Stimulated activated CD8-positive, alpha-beta memory T cell treated with anti-CD3 and anti-CD28 coated beads, Interleukin-7, amount 100 ng/mL, for 48 hours (primary cell): ENCODE measurements around the gene SGIP1.

Experiments
- DNase-seq, 2 donors: peaks; one replicate each; pipeline ENCODE4 v3.0.0-alpha.2; 2020; ENCODE audit warnings: low read depth in 1 of 2; ENCODE audit errors: extremely low read depth in 1 of 2

SGIP1 gene

GRCh38 chr1:66599899-66600737 is 66.2 kb downstream of the SGIP1 start:
- DNase-seq: no peak

GRCh38 chr1:66605419-66605997 is 71.6 kb downstream of the SGIP1 start:
- no peak for DNase-seq

DNA sequence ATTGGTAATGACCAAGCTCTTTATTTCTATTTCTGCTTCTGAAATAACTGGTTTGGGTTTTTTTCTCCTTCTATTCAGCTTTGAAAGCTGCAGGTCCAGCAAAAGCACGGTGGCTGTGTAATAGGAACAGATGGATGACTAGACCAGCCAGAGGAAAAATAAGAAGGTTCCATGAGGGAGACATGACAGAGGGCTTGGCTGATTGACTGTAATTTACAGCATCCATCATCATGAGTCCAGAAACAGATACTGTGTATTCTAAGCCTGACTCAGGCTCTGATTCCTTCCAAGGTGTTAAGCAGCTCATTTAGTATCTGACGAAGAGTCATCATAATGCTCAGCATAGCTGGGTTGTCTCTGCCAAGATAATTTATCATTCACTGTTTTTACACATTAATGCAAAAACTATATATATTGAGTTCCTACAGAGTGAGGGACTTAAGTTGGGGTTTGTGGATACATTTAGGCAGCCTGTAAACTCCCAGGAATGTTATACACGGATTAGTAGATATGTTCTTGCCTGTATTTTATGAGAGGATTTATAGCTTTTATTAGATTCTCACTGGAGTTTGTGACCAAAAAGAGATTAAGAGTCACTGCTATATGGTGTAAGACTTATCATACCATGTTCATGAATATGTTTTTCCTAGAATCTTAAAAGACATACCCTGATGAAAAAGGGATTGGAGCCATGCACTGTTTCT is 72.6 kb downstream of the SGIP1 start:
- no peak for DNase-seq

DNA sequence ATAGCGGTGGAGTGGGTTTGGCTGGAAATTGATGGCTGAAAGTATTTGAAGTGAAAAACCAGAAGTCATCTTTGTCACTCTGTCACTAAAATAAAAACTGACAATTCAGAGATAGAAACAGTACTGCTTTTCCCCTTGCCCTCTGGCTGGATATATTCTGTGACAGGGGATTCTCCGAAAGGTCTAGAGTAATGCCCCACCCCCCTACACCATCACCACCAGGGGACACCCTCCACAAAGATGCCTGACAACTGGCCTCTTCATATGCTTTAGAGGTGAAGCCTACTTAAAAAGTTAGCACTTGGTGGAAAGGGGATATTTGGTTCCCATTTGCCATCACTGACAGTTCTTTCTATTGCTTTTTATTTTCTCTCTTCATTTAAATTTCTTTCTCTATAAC is 73.5 kb downstream of the SGIP1 start:
- no peak for DNase-seq

DNA sequence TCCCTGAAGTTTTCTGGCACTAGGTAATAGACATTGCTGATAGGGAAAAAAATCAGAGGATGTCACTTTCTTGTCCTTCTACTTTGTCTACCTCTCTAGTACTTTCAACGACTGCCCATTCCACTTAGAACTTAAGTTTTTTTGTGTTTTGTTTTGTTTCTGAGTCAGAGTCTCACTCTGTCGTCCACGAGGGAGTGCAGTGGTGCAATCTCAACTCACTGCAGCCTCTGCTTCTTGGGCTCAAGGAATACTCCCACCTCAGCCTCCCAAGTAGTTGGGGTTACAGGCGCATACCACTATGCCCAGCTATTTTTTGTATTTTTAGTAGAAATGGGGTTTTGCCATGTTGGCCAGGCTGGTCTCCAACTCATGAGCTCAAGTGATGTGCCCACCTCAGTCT is 79.2 kb downstream of the SGIP1 start:
- DNase-seq: no peak

- DNase-seq: no peak
These were observed 83.6 kb downstream of the SGIP1 start for GRCh38 chr1:66617362-66618184.

DNA sequence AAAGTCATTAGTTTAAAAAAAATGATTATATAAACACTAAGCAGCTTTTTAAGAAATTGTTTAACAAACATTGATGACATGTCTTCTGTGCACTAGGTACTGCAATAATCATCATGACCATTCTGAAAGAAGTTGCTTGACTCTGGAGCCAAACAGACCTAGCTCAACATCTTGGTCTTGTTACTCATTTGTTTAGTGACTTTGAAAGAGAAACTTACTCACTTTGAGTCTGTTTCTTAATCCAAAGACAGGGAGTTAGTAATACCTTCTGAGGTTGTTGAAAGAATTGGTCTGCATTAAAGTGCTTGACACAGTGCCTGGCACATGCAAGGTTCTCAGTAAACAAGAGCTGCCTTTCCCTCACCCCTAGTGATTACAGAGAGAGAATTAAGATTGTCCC is 84.4 kb downstream of the SGIP1 start:
- no peak for DNase-seq

GRCh38 chr1:66623812-66624211 is 89.9 kb downstream of the SGIP1 start:
- DNase-seq: no peak

DNA sequence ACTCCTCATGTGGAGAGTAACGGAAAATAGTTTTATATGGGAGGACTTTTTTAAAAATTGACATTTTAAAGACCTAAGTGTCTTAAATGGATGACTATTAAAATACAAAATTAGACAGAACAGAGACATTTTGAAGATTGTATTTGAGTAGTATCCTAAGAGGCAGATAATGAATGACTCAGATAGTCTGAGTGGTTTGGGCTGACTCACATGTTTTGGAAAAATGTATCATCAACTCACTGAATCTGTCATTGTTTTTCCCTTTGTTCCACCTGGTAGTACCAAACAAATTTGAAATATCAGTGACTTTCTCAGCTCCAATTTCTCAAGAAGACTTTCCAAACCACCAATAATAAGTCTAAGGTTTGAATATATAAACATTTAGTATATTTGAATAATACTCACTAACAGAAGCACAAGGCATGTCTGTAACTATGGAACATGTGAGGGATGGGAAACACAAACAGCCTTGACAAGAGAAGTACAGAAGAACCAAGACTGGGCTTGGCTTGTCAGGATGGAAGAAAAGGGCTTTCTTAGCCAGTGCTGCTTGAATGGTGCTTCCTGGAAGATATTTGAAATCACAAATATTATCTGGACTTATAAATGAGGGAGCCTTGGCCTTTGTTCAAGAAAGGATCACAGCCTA is 90.6 kb downstream of the SGIP1 start:
- DNase-seq: no peak

DNA sequence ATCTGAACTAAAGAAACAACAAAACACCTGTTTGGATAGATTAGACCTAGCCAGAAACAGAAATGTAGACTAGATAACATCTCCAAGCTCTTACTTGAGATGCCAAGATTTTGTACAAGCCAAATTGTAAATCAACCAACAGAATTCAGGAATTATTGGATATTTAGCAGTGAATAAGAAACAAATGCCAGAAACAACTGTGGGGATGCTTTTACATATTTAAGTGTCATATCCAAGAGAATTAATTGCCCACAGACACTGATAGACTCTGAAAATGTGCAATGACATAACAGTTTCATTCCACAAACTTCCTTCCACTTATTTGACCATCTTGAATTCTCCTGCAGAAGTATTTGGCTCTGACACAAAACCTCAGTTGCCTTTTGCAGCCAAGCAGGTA is 92.3 kb downstream of the SGIP1 start:
- DNase-seq: no peak

- DNase-seq: no peak
These were observed 95.0 kb downstream of the SGIP1 start for GRCh38 chr1:66628926-66629325.

DNA sequence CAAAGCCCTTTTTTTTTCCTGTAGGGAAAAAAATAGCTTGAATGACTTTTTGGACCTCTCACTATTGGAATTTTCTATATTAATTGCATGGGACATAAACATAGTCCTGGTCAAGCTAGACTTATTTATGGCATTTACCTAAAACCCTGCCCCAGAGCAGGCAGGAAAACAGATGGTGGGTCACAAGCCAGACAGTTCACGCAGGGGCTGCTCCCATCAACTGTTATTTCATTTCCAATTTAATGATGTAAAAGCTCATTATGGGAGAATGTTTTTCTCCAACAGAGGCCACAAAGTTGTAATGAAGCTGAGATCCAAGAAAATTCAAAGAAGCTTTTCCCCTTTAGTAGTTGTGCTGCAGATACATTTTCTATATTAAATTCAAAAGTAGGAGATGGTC is 99.2 kb downstream of the SGIP1 start:
- no peak for DNase-seq

GRCh38 chr1:66637146-66637545 is 103.2 kb downstream of the SGIP1 start:
- no peak for DNase-seq

GRCh38 chr1:66641891-66642473 is 108.0 kb downstream of the SGIP1 start:
- DNase-seq: no peak

- no peak for DNase-seq
These were observed 109.0 kb downstream of the SGIP1 start for GRCh38 chr1:66642992-66643391.

- no peak for DNase-seq
These were observed 110.4 kb downstream of the SGIP1 start for GRCh38 chr1:66644331-66644730.

DNA sequence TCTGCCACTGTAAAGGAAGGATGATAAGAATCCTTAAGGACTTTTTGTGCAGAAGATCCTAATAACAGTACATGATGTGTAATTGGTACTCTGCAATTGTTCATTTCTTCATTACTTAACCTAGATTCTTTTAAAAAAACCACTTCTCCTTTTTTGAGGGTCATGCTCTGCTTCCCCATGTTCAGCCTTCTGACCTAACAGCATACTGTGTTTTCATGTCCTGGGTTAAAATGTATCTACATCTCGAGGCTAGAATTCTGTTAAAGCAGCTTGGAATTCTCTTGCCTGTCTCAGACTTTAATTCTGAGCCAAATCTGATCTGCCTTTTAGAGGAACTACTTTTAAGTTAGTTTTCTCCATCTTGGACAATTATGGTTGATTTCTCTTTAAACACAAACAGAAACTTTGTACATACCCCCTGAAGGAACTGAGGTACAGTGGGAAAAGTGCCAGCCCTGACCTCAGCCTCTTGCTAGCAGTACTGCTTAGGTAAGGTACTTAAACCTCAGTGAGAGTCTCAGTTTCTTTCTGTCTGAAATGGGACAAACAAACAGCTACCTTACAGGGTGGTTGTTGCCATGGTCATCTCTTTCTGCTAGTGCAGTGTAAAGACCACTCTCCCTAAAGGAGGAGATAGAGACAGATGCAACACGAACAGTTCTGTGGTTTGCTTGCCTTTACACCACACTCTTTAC is 115.1 kb downstream of the SGIP1 start:
- DNase-seq: no peak

GRCh38 chr1:66652556-66652955 is 118.6 kb downstream of the SGIP1 start:
- DNase-seq: no peak

DNA sequence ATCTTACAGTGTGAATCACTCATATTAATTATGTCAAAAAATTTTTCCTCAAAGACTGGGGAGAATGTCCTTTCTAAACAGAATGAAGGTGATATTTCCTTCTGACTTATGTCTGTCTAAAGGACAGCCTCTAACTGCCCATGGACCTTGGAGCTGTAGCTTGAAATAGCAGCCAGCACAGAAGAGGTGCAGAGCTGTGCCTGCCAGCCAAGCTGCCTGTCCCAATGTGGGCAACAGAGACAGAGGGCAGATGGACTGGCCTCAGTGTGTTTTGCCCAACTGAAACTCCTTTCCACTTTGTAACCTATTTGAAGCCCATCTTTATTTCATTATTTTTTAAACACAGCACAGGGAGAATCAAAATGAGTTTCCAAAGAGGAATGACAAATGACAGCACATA is 120.7 kb downstream of the SGIP1 start:
- DNase-seq: no peak

DNA sequence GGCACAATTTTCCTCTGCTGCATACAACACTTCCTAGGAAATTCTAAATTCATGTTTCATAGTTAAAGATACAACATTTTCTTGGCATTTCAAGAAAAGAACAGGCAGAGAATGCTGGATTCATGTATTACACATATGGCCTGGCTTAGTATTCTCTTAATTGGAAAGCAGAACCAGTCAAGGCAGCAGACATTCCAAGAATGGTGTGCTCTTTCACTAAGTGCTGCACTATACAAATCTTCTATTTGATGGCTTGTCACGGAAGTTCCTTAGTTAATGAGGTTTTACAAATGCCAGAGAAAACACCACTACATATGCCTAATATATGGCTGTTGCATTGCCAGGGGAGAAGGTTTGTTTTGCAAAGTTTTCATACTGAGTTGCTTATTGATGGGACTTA is 137.5 kb downstream of the SGIP1 start:
- DNase-seq: no peak
